Activated CD8-positive, alpha-beta memory T cell treated with anti-CD3 and anti-CD28 coated beads, Interleukin-2, amount 10 ng/mL, durations not matched to agents 7 days and 5 days (primary cell): ENCODE results near the gene ARHGDIG. TPM values are rescaled to one million over a fixed set of nuclear protein-coding genes. Genes with fewer than 3 reads are reported as not detected.
"Not testable (repeated sequence)": the region's sequence is repeated elsewhere in the genome, so short reads cannot be mapped to it uniquely, and the experiment has no call there.

Source experiments
- ATAC-seq: fragments of 150-1000 bp; cut with Tn5 transposase; one replicate; pipeline ENCODE4 v1.10.0; 2021; ENCODE audit warnings: moderate library complexity
- CTCF ChIA-PET: fragments of 350-600 bp; sonication (Branson Sonifier 250); formaldehyde crosslinking; loops from one replicate; lab custom pipeline; 2021; ENCODE audit warnings: antibody characterized with exemption; lab: Charles Lee
- DNase-seq: peaks from one replicate; pipeline ENCODE4 v3.0.0-alpha.2; 2020
- H3K27ac Mint-ChIP-seq: one replicate; pipeline ENCODE4 v1.8.0; 2021; ENCODE audit warnings: mild to moderate bottlenecking, mixed read lengths
- H3K27me3 Mint-ChIP-seq: one replicate; pipeline ENCODE4 v1.8.0; 2021; ENCODE audit warnings: mixed read lengths
- H3K36me3 Mint-ChIP-seq: one replicate; pipeline ENCODE4 v1.8.0; 2021; ENCODE audit warnings: mild to moderate bottlenecking, mixed read lengths
- H3K4me1 Mint-ChIP-seq: one replicate; pipeline ENCODE4 v1.8.0; 2021; ENCODE audit warnings: mixed read lengths
- H3K4me3 Mint-ChIP-seq: one replicate; pipeline ENCODE4 v1.8.0; 2021; ENCODE audit warnings: mild to moderate bottlenecking, moderate library complexity, mixed read lengths
- H3K9me3 Mint-ChIP-seq: one replicate; pipeline ENCODE4 v1.8.0; 2022; ENCODE audit warnings: low read depth, mixed read lengths
- total RNA-seq, 2 experiments: library from RNA; stranded (reverse); gene quantifications; one replicate each; pipeline ENCODE4 v1.2.3, GENCODE V29; 2021

Gene ARHGDIG
- total RNA-seq, 2 experiments from 2014 or later = not detected

- H3K36me3 Mint-ChIP-seq = no peaks in the 10 kb centered on the region
- ATAC-seq (peak; percentile 35), DNase-seq (peak; percentile 63)
- H3K9me3 Mint-ChIP-seq = no peaks in the 10 kb centered on the region
- peaks cover 6% of the 10 kb centered on the region for H3K27me3 Mint-ChIP-seq
- peak overlapping the region; percentile 0 for H3K4me3 Mint-ChIP-seq
- peaks cover 43% of the 10 kb centered on the region for H3K4me1 Mint-ChIP-seq
- CTCF ChIA-PET = interaction anchor here (0.5 to 1.1 kb wide), 2 partner anchors 37 to 85 kb away, joined by 3 read pairs; no protein-coding TSS in a partner anchor
- peak overlapping the region; percentile 57 for H3K27ac Mint-ChIP-seq
Measured at GRCh38 chr16:324451-325334, 44.3 kb downstream of the ARHGDIG start.

DNA sequence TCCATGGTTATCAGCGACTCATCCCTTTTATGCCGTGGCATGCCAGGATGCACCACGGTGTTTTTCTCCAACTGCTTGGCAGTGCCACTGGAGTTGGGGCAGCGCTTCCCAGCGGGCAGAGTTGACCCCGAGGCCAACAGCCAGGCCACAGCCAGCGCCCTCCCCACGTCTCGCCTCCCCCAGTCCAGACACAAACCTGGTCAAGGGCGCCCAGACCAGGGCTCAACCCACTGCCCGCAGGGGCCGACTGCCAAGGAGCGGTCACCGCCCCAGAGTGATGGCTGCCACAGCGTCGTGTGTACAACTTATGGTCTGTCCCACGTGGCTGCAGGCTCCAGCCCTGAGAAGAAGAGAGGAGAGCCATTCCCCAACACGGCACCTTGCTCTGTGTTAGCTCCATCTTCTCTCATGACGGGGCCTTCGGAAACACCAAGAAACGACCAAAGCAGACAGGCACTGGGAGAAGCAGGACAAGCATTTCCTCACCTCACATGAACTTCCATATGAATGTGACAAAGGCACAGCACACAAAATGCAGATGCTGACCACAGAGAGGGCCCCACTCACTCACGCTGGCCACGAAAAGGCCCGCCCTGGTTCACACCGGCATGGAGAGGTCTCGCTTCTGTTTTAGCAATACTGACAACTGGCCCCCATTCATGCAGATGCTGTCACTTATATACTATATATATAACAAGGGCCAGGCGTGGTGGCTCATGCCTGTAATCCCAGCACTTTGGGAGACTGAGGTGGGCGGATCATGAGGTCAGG lies 45.2 kb downstream of the ARHGDIG start:
- peaks cover 42% of the 10 kb centered on the region for H3K4me1 Mint-ChIP-seq

DNA sequence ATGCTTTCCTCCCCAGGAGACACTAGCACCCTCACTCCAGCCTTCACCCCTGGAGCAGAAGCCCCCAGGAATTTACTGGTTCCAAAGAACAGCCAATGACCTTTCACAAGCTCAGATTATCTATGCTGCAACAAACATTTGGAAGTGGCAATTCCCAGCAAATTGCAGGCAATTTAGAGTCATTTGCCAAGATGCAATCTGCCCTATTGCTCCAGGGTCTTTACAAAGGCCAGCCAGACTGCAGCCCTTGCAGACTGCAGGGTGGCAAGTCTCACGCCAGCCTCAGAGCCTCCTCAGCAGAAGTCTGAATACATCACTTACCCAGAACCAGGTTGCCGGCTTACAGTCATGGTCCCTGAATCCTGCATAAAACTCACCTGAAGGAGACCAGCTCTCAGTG lies 50.4 kb downstream of the ARHGDIG start:
- H3K36me3 Mint-ChIP-seq = no peaks in the 10 kb centered on the region
- no peak overlapping the region for H3K4me3 Mint-ChIP-seq
- DNase-seq (no peak), ATAC-seq (no peak)
- H3K27ac Mint-ChIP-seq = no peak overlapping the region
- H3K27me3 Mint-ChIP-seq = peaks cover 10% of the 10 kb centered on the region
- CTCF ChIA-PET = no interaction called here
- no peaks in the 10 kb centered on the region for H3K9me3 Mint-ChIP-seq
- H3K4me1 Mint-ChIP-seq = peaks cover 25% of the 10 kb centered on the region

More for the DNA sequence above, 45.2 kb downstream of the ARHGDIG start:
- H3K9me3 Mint-ChIP-seq = no peaks in the 10 kb centered on the region
- DNase-seq (no peak), ATAC-seq (no peak)
- peak overlapping the region; percentile 0 for H3K4me3 Mint-ChIP-seq
- no peaks in the 10 kb centered on the region for H3K36me3 Mint-ChIP-seq
- peaks cover 11% of the 10 kb centered on the region for H3K27me3 Mint-ChIP-seq
- CTCF ChIA-PET = no interaction called here
- no peak overlapping the region for H3K27ac Mint-ChIP-seq

DNA sequence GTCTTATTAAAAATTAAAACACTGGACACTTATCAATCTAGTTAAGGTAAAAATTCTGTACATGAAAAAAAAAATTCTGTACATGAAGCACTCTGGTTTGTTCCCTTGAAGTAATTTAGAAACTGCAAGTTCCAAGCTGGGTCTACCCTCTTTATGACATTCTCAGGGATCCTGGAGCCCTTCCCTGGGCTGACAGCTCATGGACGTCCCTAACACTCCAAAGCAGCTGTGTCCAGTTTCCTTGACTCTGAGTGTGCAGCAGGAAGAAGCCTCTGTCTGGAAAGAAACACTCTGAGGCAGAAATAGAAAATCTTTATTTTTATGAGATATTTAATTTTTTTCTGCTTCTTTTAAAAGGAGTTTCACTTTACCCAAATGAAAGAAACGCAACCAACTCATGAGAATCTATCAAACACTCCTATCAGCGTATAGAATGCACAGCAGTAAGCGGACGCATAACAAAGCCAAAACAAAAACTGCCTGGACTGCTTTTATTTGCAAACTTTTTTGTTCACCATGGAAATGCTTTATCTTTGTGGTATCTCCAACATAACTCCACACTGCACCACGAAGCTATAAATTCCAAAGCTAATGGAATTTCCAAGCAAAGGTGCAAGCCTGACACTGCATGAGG lies 50.9 kb downstream of the ARHGDIG start:
- H3K27me3 Mint-ChIP-seq, CTCF ChIA-PET, H3K27ac Mint-ChIP-seq, ATAC-seq, H3K4me3 Mint-ChIP-seq, H3K36me3 Mint-ChIP-seq, DNase-seq, H3K9me3 Mint-ChIP-seq: not testable (repeated sequence)
- peaks cover 26% of the 10 kb centered on the region for H3K4me1 Mint-ChIP-seq

Other genes starting within 250 kb of the ARHGDIG start
- gene POLR3K, start 227.0 kb upstream of the ARHGDIG start, total RNA-seq = 10 to 100 TPM; 40.4 to 53.1 TPM
- gene SNRNP25, start 226.8 kb upstream of the ARHGDIG start, total RNA-seq = 10 to 100 TPM; 86.6 to 90.8 TPM
- gene RHBDF1, start 208.0 kb upstream of the ARHGDIG start, total RNA-seq = under 1 TPM; 0.23 to 0.33 TPM
- gene MPG, start 202.4 kb upstream of the ARHGDIG start, total RNA-seq = 10 to 100 TPM; 60.2 to 60.6 TPM
- 10 to 100 TPM; 33.7 to 34.6 TPM for gene NPRL3, start 141.9 kb upstream of the ARHGDIG start, total RNA-seq
- not detected for gene HBZ, start 127.9 kb upstream of the ARHGDIG start, total RNA-seq
- gene HBM, start 114.6 kb upstream of the ARHGDIG start, total RNA-seq = not detected
- gene HBA2, start 107.7 kb upstream of the ARHGDIG start, total RNA-seq = not detected
- gene HBA1, start 103.9 kb upstream of the ARHGDIG start, total RNA-seq = not detected
- gene HBQ1, start 100.1 kb upstream of the ARHGDIG start, total RNA-seq = not detected
- 10 to 100 TPM; 60.0 to 65.3 TPM for gene LUC7L, start 51.1 kb upstream of the ARHGDIG start, total RNA-seq
- 10 to 100 TPM in 1 of 2 experiments, 1 to 10 TPM in 1; 9.1 to 10.1 TPM for gene FAM234A, start 45.8 kb upstream of the ARHGDIG start, total RNA-seq
- not detected for gene RGS11, start 4.6 kb upstream of the ARHGDIG start, total RNA-seq
- gene PDIA2, start 2.6 kb downstream of the ARHGDIG start, total RNA-seq = not detected
- gene AXIN1, start 72.1 kb downstream of the ARHGDIG start, total RNA-seq = 10 to 100 TPM; 22.3 to 25.7 TPM
- 10 to 100 TPM; 89.0 to 90.7 TPM for gene MRPL28, start 89.9 kb downstream of the ARHGDIG start, total RNA-seq
- 10 to 100 TPM; 46.6 to 50.4 TPM for gene PGAP6, start 101.4 kb downstream of the ARHGDIG start, total RNA-seq
- 1 to 10 TPM; 6.7 to 7.0 TPM for gene NME4, start 116.6 kb downstream of the ARHGDIG start, total RNA-seq
- 1 to 10 TPM; 5.9 to 6.3 TPM for gene DECR2, start 121.3 kb downstream of the ARHGDIG start, total RNA-seq
- gene RAB11FIP3, start 145.1 kb downstream of the ARHGDIG start, total RNA-seq = 10 to 100 TPM; 25.9 to 32.1 TPM
- 100 to 1,000 TPM; 113 to 121 TPM for gene CAPN15, start 247.1 kb downstream of the ARHGDIG start, total RNA-seq